AG04450 (cell line): ENCODE measurements around the gene IMMP2L. TPM values are rescaled to one million over a fixed set of nuclear protein-coding genes. Genes with fewer than 3 reads are reported as not detected.
A peak's percentile ranks its signal among the peaks of the same experiment; 100 is the strongest.

Source experiments
- CTCF ChIA-PET: fragments of 300-600, 350-600 bp; formaldehyde crosslinking; extraction: SDS; loops from one replicate; lab custom pipeline; 2022; ENCODE audit warnings: antibody characterized with exemption, inconsistent platforms; lab: Charles Lee
- POLR2A ChIA-PET: fragments of 350-600 bp; formaldehyde crosslinking; extraction: SDS; loops from one replicate; lab custom pipeline; 2021; ENCODE audit warnings: antibody characterized with exemption, inconsistent platforms; lab: Yijun Ruan, JAX
- DNase-seq: peaks from one replicate; pipeline ENCODE4 v3.0.0-alpha.2; 2011; ENCODE audit warnings: low read depth, low spot score
- H3K27ac ChIP-seq: one replicate; pipeline ENCODE4 v1.5.1; 2012; ENCODE audit warnings: low read depth, low read length, control low read depth
- H3K27me3 ChIP-seq: one replicate; pipeline ENCODE4 v1.6.0; 2012; ENCODE audit warnings: low read length; ENCODE audit not compliant: control insufficient read depth, insufficient read depth
- H3K4me3 ChIP-seq: 2 replicates; pipeline ENCODE4 v1.5.1; 2011; ENCODE audit warnings: mild to moderate bottlenecking, low read depth, low read length, control low read depth
- H3K9me3 ChIP-seq: 2 replicates; pipeline ENCODE4 v1.5.1; 2012; ENCODE audit warnings: low read length; ENCODE audit not compliant: control insufficient read depth, insufficient read depth
- CTCF ChIP-seq: IDR thresholded peaks from 2 replicates; pipeline ENCODE4 v1.5.1; 2011; ENCODE audit warnings: low read depth, low read length, control low read depth, inconsistent platforms
- polyA plus RNA-seq: library from polyadenylated mRNA; depleted of rRNA; stranded (reverse); fragments of >200 nt; gene quantifications from 2 replicates; pipeline ENCODE4 v1.2.3, GENCODE V29; 2011

The IMMP2L gene
- polyA plus RNA-seq, 1 experiment, result 8.0 TPM

GRCh38 chr7:111101856-111102646 lies 460.2 kb downstream of the IMMP2L start:
- ChIA-PET POLR2A (no interaction called here), CTCF (no interaction called here)
- Histone ChIP-seq H3K27me3 (no peaks in the 10 kb centered on the region), H3K4me3 (no peak overlapping the region), H3K27ac (no peak overlapping the region), H3K9me3 (no peaks in the 10 kb centered on the region)
- no peak for DNase-seq
- TF ChIP-seq CTCF, result no peak

GRCh38 chr7:111098926-111099250 lies 463.4 kb downstream of the IMMP2L start:
- DNase-seq, result no peak
- Histone ChIP-seq H3K27me3 (no peaks in the 10 kb centered on the region), H3K4me3 (no peak overlapping the region), H3K9me3 (no peaks in the 10 kb centered on the region), H3K27ac (no peak overlapping the region)
- ChIA-PET POLR2A (no interaction called here), CTCF (interaction anchor here (0.6 to 1.8 kb wide), 8 partner anchors 9 to 1254 kb away, joined by 3 to 11 read pairs (median 4); partner anchors contain the start of gene LRRN3)
- no peak for TF ChIP-seq CTCF

GRCh38 chr7:111098011-111098925 lies 464.0 kb downstream of the IMMP2L start:
- TF ChIP-seq CTCF, result peak; percentile 74
- Histone ChIP-seq H3K27me3 (no peaks in the 10 kb centered on the region), H3K9me3 (no peaks in the 10 kb centered on the region), H3K27ac (no peak overlapping the region), H3K4me3 (no peak overlapping the region)
- POLR2A ChIA-PET, result no interaction called here
- DNase-seq, result no peak
- CTCF ChIA-PET, result interaction anchor here (0.6 to 1.9 kb wide), 8 partner anchors 8 to 1254 kb away, joined by 3 to 11 read pairs (median 4); partner anchors contain the start of gene LRRN3

GRCh38 chr7:111096997-111097396 lies 465.3 kb downstream of the IMMP2L start:
- CTCF ChIA-PET, result interaction anchor here (1.9 kb wide), 1 partner anchor 633 kb away, joined by 4 read pairs; no protein-coding TSS in a partner anchor
- Histone ChIP-seq H3K27me3 (no peaks in the 10 kb centered on the region), H3K9me3 (no peaks in the 10 kb centered on the region), H3K4me3 (no peak overlapping the region), H3K27ac (no peak overlapping the region)
- no peak for TF ChIP-seq CTCF
- no peak for DNase-seq
- POLR2A ChIA-PET, result no interaction called here
